HEK293 (cell line): ENCODE results near the gene VSTM4.

ENCODE experiments used
- CTCF ChIP-seq: fragments of 450-650 bp; formaldehyde crosslinking; IDR thresholded peaks from 2 replicates; pipeline ENCODE4 v1.5.1; 2016; ENCODE audit warnings: missing biosample characterization, missing genetic modification characterization
- REST ChIP-seq: fragments of 450-650 bp; formaldehyde crosslinking; IDR thresholded peaks from 2 replicates; pipeline ENCODE4 v1.5.1; 2016; ENCODE audit warnings: missing biosample characterization, missing genetic modification characterization
- SP7 ChIP-seq: fragments of 450-650 bp; formaldehyde crosslinking; IDR thresholded peaks from 2 replicates; pipeline ENCODE4 v1.5.1; 2016; ENCODE audit warnings: missing biosample characterization, missing genetic modification characterization
- TCF7L2 ChIP-seq: IDR thresholded peaks from 2 replicates; pipeline ENCODE4 v1.6.1; 2011; ENCODE audit warnings: low read depth, mild to moderate bottlenecking, inconsistent platforms, low read length, moderate library complexity, borderline replicate concordance
- ZFP41 ChIP-seq: fragments of 450-650 bp; formaldehyde crosslinking; IDR thresholded peaks from 2 replicates; pipeline ENCODE4 v1.5.1; 2016; ENCODE audit warnings: missing biosample characterization, missing genetic modification characterization, borderline replicate concordance
- ZNF140 ChIP-seq: fragments of 450-650 bp; formaldehyde crosslinking; IDR thresholded peaks from 2 replicates; pipeline ENCODE4 v1.5.1; 2016; ENCODE audit warnings: missing biosample characterization, missing genetic modification characterization
- ZNF2 ChIP-seq: fragments of 450-650 bp; formaldehyde crosslinking; IDR thresholded peaks from 2 replicates; pipeline ENCODE4 v1.5.1; 2016; ENCODE audit warnings: missing biosample characterization, missing genetic modification characterization
- ZNF449 ChIP-seq: fragments of 450-650 bp; formaldehyde crosslinking; IDR thresholded peaks from 2 replicates; pipeline ENCODE4 v1.5.1; 2017; ENCODE audit warnings: missing biosample characterization, mild to moderate bottlenecking, missing genetic modification characterization, moderate library complexity
- ZNF549 ChIP-seq: fragments of 450-650 bp; IDR thresholded peaks from 2 replicates; pipeline ENCODE4 v1.5.1; 2018; ENCODE audit warnings: missing biosample characterization, missing genetic modification characterization, mild to moderate bottlenecking, inconsistent platforms, moderate library complexity
- ZNF624 ChIP-seq: fragments of 450-650 bp; formaldehyde crosslinking; IDR thresholded peaks from 2 replicates; pipeline ENCODE4 v1.5.1; 2017; ENCODE audit warnings: missing biosample characterization, missing genetic modification characterization

DNA sequence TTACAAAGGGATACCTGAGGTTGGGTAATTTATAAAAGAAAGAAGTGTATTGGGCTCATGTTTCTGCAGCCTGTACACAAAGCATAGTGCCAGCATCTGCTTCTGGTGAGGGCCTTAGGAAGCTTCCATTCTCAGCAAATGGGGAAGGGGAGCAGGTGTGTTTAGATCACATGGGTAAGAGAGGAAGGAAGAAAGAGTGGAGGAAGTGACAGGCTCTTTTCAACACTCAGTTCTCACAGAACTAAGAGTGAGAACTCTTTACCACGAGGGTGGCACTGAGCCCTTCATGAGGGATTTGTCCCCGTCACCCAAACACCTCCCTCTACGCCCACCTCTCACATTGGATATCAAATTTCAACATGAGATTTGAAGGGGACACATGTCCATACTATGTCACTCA is 19.0 kb upstream of the VSTM4 start:
- TF ChIP-seq CTCF (tag by site-specific recombination) (no peak), SP7 (tag by site-specific recombination) (no peak), TCF7L2 (no peak), REST (no peak), ZNF2 (tag by site-specific recombination) (no peak), ZNF140 (no peak), ZFP41 (tag by site-specific recombination) (no peak), ZNF449 (tag by site-specific recombination) (no peak), ZNF549 (tag by site-specific recombination) (no peak), ZNF624 (no peak)
